Effector memory CD8-positive, alpha-beta T cell (primary cell): ENCODE results near the gene ESD.

Source experiments
- ATAC-seq: fragments of 150-1000 bp; cut with Tn5 transposase; replicated peaks from 2 replicates; pipeline ENCODE4 v1.10.0; 2021; ENCODE audit warnings: mild to moderate bottlenecking, moderate library complexity
- DNase-seq, 3 experiments: peaks; one replicate each; pipeline ENCODE4 v3.0.0; 2021
- H3K27ac Mint-ChIP-seq, 2 donors: one replicate each; pipeline ENCODE4 v1.8.0; 2022; ENCODE audit warnings: mild to moderate bottlenecking in 2 of 2, mixed read lengths in 2 of 2, moderate library complexity in 2 of 2
- H3K27me3 Mint-ChIP-seq, 2 donors: one replicate each; pipeline ENCODE4 v1.8.0; 2022; ENCODE audit warnings: mixed read lengths in 2 of 2
- H3K36me3 Mint-ChIP-seq: one replicate; pipeline ENCODE4 v1.8.0; 2022; ENCODE audit warnings: mild to moderate bottlenecking, moderate library complexity, mixed read lengths; ENCODE audit not compliant: insufficient read depth
- H3K4me1 Mint-ChIP-seq, 2 donors: one replicate each; pipeline ENCODE4 v1.8.0; 2022; ENCODE audit warnings: low read depth in 2 of 2, mixed read lengths in 2 of 2
- H3K4me3 Mint-ChIP-seq, 2 donors: one replicate each; pipeline ENCODE4 v1.8.0; 2022; ENCODE audit warnings: mild to moderate bottlenecking in 2 of 2, mixed read lengths in 2 of 2, moderate library complexity in 2 of 2
- H3K9me3 Mint-ChIP-seq, 2 donors: one replicate each; pipeline ENCODE4 v1.8.0; 2022; ENCODE audit warnings: mixed read lengths in 2 of 2

Gene ESD

DNA sequence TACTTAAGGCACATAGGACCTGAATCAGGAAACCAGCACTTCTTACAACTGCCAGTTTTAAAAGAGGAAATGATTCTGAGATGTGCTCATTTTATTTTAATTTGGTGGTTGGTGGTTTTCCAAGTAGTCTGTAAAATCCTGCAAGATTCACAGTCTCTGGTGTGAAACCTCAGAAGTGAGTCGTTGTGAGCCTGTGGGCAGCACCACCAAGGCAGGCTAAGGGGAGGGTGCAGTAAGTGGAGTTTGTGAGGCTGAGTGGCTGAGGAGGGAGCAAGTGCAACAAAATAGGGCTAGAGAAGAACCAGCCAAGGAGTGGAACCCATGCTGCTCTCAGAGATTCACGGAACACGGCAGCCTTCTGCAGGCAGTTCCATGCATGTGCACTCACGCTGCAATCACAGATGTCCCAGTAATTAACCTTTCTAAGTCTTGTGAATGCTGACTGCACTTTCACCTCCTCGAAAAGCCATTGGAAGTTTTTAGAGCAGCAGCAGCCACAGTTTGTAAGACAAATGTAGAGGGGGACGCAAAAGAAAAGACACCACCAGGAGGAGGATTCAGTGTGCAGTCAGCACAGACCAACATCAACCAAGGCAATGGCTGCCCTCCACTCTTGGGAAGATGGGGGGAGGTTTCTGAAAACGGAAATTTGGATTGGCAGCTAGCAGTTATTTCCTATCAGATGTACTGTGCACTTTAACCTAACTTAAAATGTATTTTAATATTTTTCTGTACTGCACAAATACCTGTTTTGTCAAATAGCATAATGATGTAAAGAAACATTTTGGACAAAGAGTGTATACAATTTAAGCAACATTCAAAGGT is 44.9 kb downstream of the ESD start:
- H3K4me1 Mint-ChIP-seq: peaks cover 24 to 31% of the 10 kb centered on the region in 2 donors
- H3K27ac Mint-ChIP-seq: peak overlapping the region; percentile 1 to 59
- ATAC-seq (peak; percentile 97), DNase-seq (peak; percentile 65 to 66 (median 66))
- H3K36me3 Mint-ChIP-seq: peaks cover 9% of the 10 kb centered on the region
- H3K9me3 Mint-ChIP-seq: no peaks in the 10 kb centered on the region
- peak overlapping the region; percentile 39 to 47 for H3K4me3 Mint-ChIP-seq
- no peaks in the 10 kb centered on the region for H3K27me3 Mint-ChIP-seq

DNA sequence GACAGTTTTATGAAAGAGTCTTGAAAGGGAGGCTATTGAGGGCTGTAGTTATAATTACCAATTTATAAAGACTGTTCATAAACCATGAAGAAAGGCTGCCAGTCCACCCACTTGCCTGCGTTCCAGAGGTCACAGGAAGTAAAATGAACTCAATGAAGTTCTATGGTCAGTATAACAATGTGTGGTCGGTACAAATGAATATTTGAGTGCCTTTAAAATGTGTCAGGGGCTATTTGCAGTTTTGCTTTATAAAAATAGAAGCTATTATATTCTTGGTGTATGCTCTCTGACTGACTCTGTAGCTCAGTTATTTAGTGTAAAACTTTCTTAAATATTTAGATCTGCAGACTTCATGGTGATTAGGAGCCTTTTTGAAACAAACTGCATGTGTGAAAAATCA is 47.0 kb downstream of the ESD start:
- Mint-ChIP-seq H3K4me1 (peaks cover 24 to 31% of the 10 kb centered on the region in 2 donors), H3K27ac (no peak overlapping the region), H3K36me3 (peaks cover 12% of the 10 kb centered on the region), H3K4me3 (no peak overlapping the region), H3K27me3 (no peaks in the 10 kb centered on the region), H3K9me3 (no peaks in the 10 kb centered on the region)
- no peak for DNase-seq
- no peak for ATAC-seq

DNA sequence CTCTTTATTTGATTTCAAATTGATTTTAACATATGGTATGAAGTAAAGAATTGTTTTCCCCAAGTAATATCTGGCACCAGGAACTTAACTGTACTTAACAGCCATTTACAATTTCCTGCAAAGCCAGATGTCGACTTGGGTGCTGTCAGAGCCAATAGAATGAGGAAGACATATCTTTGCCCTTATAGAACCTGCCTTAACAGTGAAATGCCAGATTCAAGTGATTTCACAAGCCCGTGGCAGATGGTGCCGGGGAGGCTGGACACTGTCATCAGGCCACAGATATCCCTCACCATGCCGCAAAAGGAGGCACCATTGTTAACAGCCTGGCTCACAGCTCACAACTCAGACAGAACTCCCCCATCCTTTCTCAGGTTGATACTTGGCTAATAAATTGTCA is 48.7 kb downstream of the ESD start:
- H3K27me3 Mint-ChIP-seq: no peaks in the 10 kb centered on the region
- peaks cover 12% of the 10 kb centered on the region for H3K36me3 Mint-ChIP-seq
- no peaks in the 10 kb centered on the region for H3K9me3 Mint-ChIP-seq
- H3K27ac Mint-ChIP-seq: no peak overlapping the region
- no peak for DNase-seq
- peaks cover 13 to 18% of the 10 kb centered on the region in 2 donors for H3K4me1 Mint-ChIP-seq
- ATAC-seq: no peak
- H3K4me3 Mint-ChIP-seq: no peak overlapping the region

DNA sequence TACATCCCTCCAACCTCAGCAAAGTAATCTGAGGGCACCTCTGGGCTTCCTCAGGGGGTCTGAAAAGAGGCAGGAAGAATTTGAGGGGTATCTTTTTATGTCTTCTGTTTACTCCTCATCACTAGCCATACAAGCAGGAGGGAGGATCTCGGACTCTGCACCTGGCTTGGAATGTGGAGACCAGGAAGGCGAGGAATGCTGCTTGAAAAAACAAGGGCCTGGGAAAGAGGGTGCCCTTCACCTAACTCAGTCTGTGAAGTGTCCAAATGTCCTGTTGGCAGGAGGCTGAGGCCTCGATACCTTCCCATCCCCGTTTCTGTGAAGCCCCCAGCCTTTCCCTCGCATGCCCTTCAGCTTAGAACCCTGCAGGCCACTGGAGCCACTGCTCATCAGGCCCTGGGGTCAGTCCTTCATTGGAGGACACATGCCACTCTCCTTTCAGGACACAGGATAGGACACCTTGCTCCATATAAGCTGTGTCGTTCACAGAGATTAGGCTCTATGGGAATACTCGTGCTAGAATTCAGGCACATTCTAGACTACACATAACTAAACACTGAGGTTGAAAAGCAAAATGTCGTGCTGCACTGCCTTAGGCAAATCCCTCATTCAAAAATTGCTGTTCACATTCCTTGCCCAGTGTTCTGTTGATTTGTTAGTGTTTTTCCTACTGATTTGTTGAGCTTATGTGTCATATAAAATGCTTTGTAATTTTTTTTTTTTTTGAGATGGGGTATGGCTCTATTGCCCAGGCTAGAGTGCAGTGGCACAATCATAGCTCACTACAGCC is 49.7 kb downstream of the ESD start:
- peaks cover 12% of the 10 kb centered on the region for H3K36me3 Mint-ChIP-seq
- H3K9me3 Mint-ChIP-seq: no peaks in the 10 kb centered on the region

DNA sequence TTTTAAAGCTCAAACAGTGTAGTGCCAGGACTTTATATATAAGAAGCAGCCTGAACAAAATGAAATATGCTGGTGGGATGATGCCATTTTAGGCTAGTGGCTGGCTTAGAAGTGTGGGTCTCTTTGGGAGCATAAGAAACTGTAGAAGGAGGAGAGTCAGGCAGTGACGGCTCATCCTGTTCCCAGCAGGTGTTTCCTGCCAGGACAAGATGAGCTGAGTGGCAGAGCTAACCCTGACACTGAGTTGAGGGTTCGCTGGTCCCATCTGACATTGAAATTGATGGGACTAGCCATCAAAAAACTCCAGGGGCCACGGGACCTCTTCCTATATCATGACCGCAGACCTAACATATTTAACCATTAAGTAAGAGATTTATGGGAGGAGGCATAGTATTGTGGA is 51.3 kb downstream of the ESD start:
- no peak for ATAC-seq

More for the DNA sequence above, 49.7 kb downstream of the ESD start:
- DNase-seq (no peak), ATAC-seq (no peak)
- Mint-ChIP-seq H3K27me3 (no peaks in the 10 kb centered on the region), H3K27ac (no peak overlapping the region), H3K4me3 (no peak overlapping the region), H3K4me1 (peaks cover 13% of the 10 kb centered on the region in 2 donors)

DNA sequence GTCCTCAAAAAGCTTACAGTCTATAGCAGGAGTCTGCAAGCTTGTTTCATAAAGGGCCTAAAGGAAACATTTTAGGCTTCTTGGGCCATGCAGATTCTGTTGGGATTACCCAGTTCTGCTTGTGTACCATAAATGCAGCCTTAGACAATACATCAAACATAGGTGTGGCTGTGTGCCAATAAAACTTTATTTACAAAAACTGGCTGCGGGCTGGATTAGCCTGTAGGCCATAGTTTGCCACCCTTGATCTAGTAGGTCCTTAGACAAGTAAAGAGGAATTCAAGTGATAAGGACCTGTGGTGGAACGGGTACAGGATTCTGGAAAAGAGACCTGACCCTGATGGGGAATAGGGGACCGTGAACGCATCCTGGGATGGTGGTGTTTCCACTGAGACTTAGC is 51.9 kb downstream of the ESD start:
- H3K4me3 Mint-ChIP-seq: no peak overlapping the region
- no peak for ATAC-seq
- no peaks in the 10 kb centered on the region for H3K9me3 Mint-ChIP-seq
- peaks cover 0 to 3% of the 10 kb centered on the region in 2 donors for H3K4me1 Mint-ChIP-seq
- DNase-seq: no peak
- H3K27me3 Mint-ChIP-seq: no peaks in the 10 kb centered on the region
- H3K36me3 Mint-ChIP-seq: peaks cover 9% of the 10 kb centered on the region
- H3K27ac Mint-ChIP-seq: no peak overlapping the region

More for the DNA sequence above, 51.3 kb downstream of the ESD start:
- Mint-ChIP-seq H3K27me3 (no peaks in the 10 kb centered on the region), H3K9me3 (no peaks in the 10 kb centered on the region), H3K36me3 (peaks cover 13% of the 10 kb centered on the region), H3K4me1 (peaks cover 1 to 3% of the 10 kb centered on the region in 2 donors), H3K4me3 (no peak overlapping the region), H3K27ac (no peak overlapping the region)
- DNase-seq: no peak

DNA sequence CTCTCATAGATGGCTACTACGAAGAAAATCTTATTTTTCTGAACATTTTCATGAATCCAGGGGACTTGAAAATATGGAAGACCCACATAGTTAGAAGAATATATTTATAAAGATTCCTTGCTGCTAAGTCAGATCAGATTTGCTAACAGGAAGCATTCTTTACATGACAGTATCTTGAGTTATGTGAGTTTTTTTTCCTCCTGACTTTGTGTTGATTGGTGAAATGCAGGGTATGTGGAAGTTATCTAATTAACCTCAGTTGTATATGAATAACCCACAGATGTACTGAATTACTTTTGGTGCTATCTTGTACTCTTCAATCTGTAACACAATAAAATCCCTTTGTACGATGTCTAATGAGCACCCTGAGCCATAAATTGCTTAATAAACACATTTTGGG is 53.8 kb downstream of the ESD start:
- no peak for ATAC-seq
- H3K4me1 Mint-ChIP-seq: no peaks in the 10 kb centered on the region
- H3K27ac Mint-ChIP-seq: no peak overlapping the region
- H3K4me3 Mint-ChIP-seq: no peak overlapping the region
- DNase-seq: no peak
- H3K36me3 Mint-ChIP-seq: peaks cover 9% of the 10 kb centered on the region
- H3K27me3 Mint-ChIP-seq: no peaks in the 10 kb centered on the region
- no peaks in the 10 kb centered on the region for H3K9me3 Mint-ChIP-seq

DNA sequence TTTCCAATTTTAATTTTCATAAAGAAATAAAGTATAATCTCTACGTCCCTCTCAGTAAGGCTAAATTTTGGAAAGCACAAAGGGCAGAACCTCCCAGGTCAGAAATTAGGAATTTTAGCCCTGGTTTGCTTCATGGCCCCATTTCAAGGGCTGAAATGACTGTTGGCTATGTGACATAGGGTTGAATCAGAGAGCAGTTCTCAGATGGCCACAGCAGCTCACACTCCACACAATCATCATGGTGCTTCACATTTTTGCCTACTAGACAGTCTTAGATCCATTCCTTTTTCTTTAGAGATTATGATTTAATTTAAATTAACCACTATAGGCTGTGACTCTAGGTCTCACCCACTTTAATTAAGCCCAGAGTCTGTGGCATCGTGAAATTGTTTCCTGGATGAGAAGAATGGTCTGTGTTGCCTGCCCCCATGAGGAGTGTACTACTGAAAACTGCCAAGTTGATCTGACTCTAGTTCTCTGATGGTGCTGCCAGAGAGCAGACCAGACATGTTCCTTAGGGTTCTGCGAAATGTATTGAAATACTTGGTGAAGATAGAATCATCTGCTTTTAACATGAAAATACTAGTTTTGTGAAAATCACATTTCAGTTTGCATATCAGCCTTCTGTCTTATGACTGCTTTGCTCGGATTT is 57.4 kb downstream of the ESD start:
- DNase-seq (no peak), ATAC-seq (no peak)
- Mint-ChIP-seq H3K4me3 (no peak overlapping the region), H3K27ac (no peak overlapping the region), H3K4me1 (no peaks in the 10 kb centered on the region), H3K9me3 (no peaks in the 10 kb centered on the region), H3K27me3 (no peaks in the 10 kb centered on the region), H3K36me3 (peaks cover 13% of the 10 kb centered on the region)

DNA sequence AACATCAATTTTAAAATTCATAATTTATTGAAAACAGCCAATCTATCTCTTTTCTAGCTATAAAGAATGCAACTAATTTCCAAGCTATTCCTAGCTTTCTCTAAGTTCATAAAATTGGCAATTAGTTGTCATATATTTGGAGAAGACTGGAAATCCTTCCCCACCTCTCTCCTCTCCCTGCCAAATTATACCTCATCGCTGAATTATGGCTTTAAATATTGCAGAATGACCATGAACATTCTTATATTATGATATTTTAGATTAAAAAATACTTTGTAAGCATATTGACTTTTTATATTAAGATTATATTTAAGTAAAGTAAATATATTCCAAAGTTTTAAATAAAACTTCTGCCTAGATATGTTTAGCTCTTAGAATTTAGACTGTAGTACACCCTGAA is 58.2 kb downstream of the ESD start:
- DNase-seq (no peak), ATAC-seq (no peak)
- no peaks in the 10 kb centered on the region for H3K9me3 Mint-ChIP-seq
- no peak overlapping the region for H3K4me3 Mint-ChIP-seq
- H3K27ac Mint-ChIP-seq: no peak overlapping the region
- no peaks in the 10 kb centered on the region for H3K4me1 Mint-ChIP-seq
- H3K36me3 Mint-ChIP-seq: peaks cover 18% of the 10 kb centered on the region
- no peaks in the 10 kb centered on the region for H3K27me3 Mint-ChIP-seq

DNA sequence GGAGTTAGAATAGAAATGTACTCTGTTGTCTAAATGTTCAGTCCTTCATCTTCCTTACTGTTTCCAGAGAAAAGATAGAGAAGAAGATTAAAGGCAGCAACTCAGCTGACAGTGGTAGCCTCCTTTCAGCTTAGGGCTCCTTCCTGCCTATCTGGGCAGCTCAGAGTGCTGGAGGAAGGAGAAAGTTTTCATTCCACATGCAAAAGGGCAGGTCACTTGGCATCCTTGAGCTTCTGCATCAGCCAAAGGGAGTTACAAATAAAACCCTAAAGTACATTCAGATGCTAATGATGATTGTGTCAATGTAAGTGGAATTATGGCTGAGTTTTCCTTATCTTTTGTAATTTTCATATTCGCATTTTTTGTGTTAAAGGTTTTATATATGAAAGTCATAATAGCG is 58.9 kb downstream of the ESD start:
- no peak overlapping the region for H3K4me3 Mint-ChIP-seq
- DNase-seq: no peak
- H3K36me3 Mint-ChIP-seq: peaks cover 18% of the 10 kb centered on the region
- no peaks in the 10 kb centered on the region for H3K4me1 Mint-ChIP-seq
- no peaks in the 10 kb centered on the region for H3K27me3 Mint-ChIP-seq
- no peak overlapping the region for H3K27ac Mint-ChIP-seq
- ATAC-seq: no peak
- H3K9me3 Mint-ChIP-seq: no peaks in the 10 kb centered on the region

DNA sequence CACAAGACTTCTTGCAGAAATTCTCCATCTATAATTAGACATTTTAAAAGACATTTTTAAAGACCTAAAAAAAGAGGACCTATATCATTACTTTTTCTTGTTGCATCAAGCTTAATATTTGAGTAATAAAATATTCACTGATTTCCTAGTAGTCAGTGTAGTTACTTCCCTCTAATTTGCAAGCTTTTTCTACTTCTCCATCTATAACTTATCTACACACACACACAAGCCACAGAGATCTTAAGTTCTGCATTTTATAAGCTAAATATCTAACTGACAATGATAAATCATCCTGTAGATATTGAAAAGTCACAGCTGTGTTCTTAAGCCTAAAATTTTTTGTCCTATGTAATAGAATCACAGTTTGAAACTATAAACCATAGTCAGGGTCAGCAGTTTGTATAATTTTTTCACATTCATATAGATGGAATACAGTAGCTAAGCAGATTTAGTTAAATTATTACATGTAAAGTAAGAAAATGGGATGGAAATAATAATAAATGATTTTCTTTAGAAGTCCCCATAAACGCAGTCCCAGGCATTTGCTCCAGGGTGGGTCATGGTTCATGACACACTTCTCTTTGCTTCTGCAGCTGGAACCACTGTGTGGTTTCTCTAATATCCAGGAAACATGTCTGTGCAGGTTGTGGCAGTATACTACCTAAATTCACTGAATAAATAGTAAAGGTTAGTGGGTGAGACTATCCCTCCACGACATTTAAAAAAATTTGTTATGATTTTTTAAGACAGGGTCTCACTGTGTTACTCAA is 60.2 kb downstream of the ESD start:
- Mint-ChIP-seq H3K27ac (no peak overlapping the region), H3K36me3 (peaks cover 17% of the 10 kb centered on the region), H3K4me1 (no peaks in the 10 kb centered on the region), H3K4me3 (no peak overlapping the region), H3K27me3 (no peaks in the 10 kb centered on the region), H3K9me3 (no peaks in the 10 kb centered on the region)
- ATAC-seq: no peak
- no peak for DNase-seq

DNA sequence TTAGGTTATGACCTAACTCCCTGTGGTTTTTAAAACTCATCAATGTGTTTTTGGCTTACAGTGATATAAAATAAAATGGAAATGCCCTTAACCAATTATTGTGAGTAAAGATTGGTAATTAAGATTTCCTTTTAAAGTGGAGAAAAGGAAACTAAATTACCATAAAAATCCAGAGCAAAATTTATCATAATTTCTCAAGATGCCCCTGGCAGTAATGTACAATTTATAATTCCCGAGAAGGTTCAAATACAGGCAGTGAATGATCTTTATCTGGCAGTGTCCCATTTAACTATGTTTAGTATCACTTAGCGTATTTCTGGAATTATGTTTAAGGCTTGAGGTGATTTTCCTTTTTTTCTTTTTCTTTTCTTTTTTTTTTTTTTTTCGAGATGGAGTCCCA is 61.5 kb downstream of the ESD start:
- Mint-ChIP-seq H3K9me3 (no peaks in the 10 kb centered on the region), H3K27ac (no peak overlapping the region), H3K36me3 (peaks cover 27% of the 10 kb centered on the region), H3K27me3 (no peaks in the 10 kb centered on the region), H3K4me1 (no peaks in the 10 kb centered on the region), H3K4me3 (no peak overlapping the region)
- ATAC-seq (no peak), DNase-seq (no peak)

DNA sequence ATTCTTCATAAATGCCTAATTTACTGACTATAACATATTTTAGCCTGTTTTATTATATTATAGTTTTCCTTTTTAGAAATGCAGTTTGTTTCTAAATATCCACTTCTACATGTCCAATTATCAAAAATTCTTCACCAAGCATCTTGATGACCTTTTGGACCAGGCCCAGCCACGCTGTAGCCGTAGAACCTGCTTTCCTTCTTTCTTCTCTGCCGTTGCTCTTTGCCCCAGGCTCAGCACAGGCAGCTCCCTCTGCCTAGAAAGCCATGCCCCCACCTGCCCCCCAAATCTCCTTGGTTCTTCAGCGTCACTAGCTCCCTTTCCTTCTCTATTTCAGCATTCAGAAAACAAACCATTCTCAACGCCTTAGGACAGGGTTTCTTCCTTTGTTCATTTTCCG is 65.4 kb downstream of the ESD start:
- no peak for ATAC-seq
- Mint-ChIP-seq H3K9me3 (no peaks in the 10 kb centered on the region), H3K4me1 (peaks cover 5 to 7% of the 10 kb centered on the region in 2 donors), H3K27ac (no peak overlapping the region), H3K4me3 (no peak overlapping the region), H3K36me3 (peaks cover 49% of the 10 kb centered on the region), H3K27me3 (no peaks in the 10 kb centered on the region)
- DNase-seq: no peak
